ENCODE measurements around the gene ARHGEF28.

DNA sequence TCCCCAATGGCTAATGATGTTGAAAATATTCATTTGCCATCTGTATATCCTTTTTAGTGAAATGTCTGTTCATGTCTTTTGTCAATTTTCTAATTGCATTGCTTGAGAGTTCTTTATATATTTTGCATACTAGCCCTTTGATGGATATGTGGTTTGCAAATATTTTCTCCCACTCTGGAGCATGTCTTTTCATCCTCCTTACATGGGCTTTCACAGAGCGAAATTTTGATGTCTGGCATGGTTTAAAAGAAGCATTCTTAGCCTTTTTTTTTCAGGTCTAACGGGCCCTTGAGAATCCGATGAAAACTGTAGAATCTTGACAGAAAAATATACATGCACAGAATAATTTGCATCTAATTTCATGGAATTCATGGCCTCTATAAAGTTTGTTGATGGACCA, 44.7 kb downstream of the ARHGEF28 start:
- TF ChIP-seq SP1 (IDR thresholded peaks at IDR 0.05; ENCODE audit: low read depth): no peak
- TF ChIP-seq POLR2A (IDR thresholded peaks at IDR 0.05; ENCODE audit: borderline replicate concordance, extremely low read depth, insufficient read depth, insufficient read length): no peak
- TF ChIP-seq EZH2phosphoT487 (IDR thresholded peaks at IDR 0.05; ENCODE audit: borderline replicate concordance): no peak
- no peak for TF ChIP-seq EZH2 (IDR thresholded peaks at IDR 0.05)
- TF ChIP-seq ELF1 (IDR thresholded peaks at IDR 0.05; ENCODE audit: borderline replicate concordance, low read depth): no peak
- no peak for TF ChIP-seq EGR1 (IDR thresholded peaks at IDR 0.05; ENCODE audit: low read depth)
- no peak for TF ChIP-seq RAD21 (IDR thresholded peaks at IDR 0.05; ENCODE audit: low read depth)
- no peak for TF ChIP-seq FOSL1 (IDR thresholded peaks at IDR 0.05; ENCODE audit: low read depth)
